Uterus (tissue), 2 donors: ENCODE results near the gene CARD11.

Experiments used
- POLR2A ChIP-seq, 2 donors: fragments of 450-650 bp; IDR thresholded peaks; one replicate each; pipeline ENCODE4 v1.6.1; 2016; ENCODE audit warnings: antibody characterized with exemption in 2 of 2, mild to moderate bottlenecking in 1 of 2, moderate library complexity in 1 of 2
- TF ChIP-seq, protein P1 (sequence below), 4 experiments: fragments of 200-600 bp in 2 of 4; fragments of 450-650 bp in 2 of 4; sonication (generic) in 2 of 4; IDR thresholded peaks; one replicate each; pipeline ENCODE4 v1.5.1; 2016 to 2019; ENCODE audit warnings: antibody characterized with exemption in 4 of 4, mild to moderate bottlenecking in 2 of 4, moderate library complexity in 1 of 4

DNA sequence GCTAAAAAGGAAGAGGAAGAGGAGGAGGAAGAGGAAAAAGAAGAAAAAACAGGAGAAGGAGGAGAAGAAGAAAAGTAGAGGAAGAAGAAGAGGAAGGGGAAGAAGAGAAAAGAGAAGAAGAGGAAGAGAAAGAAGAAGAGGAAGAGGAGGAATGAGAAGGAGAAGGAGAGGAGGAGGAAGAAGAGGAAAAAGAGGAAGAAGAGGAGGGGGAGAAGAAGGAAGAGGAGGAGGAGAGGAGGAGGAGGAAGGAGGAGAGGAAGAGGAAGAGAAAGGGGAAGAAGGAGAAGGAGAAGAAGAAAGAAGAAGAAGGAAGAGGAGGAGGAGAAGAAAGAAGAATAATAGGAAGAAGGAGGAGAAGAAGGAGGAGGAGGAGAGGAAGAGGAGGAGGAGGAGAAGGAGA lies 103.2 kb downstream of the CARD11 start:
- TF ChIP-seq POLR2A (IDR thresholded peaks at IDR 0.05) = no peak
- TF ChIP-seq, protein P1, sequence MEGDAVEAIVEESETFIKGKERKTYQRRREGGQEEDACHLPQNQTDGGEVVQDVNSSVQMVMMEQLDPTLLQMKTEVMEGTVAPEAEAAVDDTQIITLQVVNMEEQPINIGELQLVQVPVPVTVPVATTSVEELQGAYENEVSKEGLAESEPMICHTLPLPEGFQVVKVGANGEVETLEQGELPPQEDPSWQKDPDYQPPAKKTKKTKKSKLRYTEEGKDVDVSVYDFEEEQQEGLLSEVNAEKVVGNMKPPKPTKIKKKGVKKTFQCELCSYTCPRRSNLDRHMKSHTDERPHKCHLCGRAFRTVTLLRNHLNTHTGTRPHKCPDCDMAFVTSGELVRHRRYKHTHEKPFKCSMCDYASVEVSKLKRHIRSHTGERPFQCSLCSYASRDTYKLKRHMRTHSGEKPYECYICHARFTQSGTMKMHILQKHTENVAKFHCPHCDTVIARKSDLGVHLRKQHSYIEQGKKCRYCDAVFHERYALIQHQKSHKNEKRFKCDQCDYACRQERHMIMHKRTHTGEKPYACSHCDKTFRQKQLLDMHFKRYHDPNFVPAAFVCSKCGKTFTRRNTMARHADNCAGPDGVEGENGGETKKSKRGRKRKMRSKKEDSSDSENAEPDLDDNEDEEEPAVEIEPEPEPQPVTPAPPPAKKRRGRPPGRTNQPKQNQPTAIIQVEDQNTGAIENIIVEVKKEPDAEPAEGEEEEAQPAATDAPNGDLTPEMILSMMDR (IDR thresholded peaks at IDR 0.05) = no peak
